Measurements from ENCODE around the gene EHMT1. TPM values are rescaled to one million over a fixed set of nuclear protein-coding genes. Genes with fewer than 3 reads are reported as not detected.

The EHMT1 gene
- total and polyA plus RNA-seq, 2 donors (not counting 1 experiment from before 2014, with no cell fraction given), result 101 to 394 TPM

GRCh38 chr9:137759649-137760321, 141.0 kb downstream of the EHMT1 start:
- Histone ChIP-seq H3K27ac (ENCODE audit: low read length in 2 of 2) (peak overlapping the region; percentile 88), H3K4me2 (replicated peaks; ENCODE audit: low read depth, low read length, poor library complexity, severe bottlenecking) (peak overlapping the region; percentile 74), H3K27me3 (replicated peaks in 1 of 4; ENCODE audit: control extremely low read depth in 1 of 4, control insufficient read depth in 3 of 4, insufficient read depth in 4 of 4, low read length in 3 of 4) (no peaks in the 10 kb centered on the region), H3K79me2 (ENCODE audit: control insufficient read depth, insufficient read depth, low read length) (peaks cover 47% of the 10 kb centered on the region), H4K20me1 (ENCODE audit: control insufficient read depth, insufficient read depth, low read length, poor library complexity, severe bottlenecking) (no peaks in the 10 kb centered on the region), H2AFZ (ENCODE audit: insufficient read depth, low read depth, low read length, poor library complexity, severe bottlenecking) (no peak overlapping the region), H3K4me3 (ENCODE audit: control extremely low read depth in 1 of 5, extremely low read depth in 1 of 5, insufficient read depth in 1 of 5, low read depth in 2 of 5, low read length in 4 of 5) (peak overlapping the region in 3 of 5 experiments; percentile 1 to 47 (median 6)), H3K9ac (ENCODE audit: low read length) (peak overlapping the region; percentile 47), H3K9me3 (ENCODE audit: control extremely low read depth in 1 of 3, control insufficient read depth in 2 of 3, insufficient read depth in 1 of 3, low read length in 2 of 3) (peaks cover 0 to 30% (median 6%) of the 10 kb centered on the region in 3 donors), H3K36me3 (replicated peaks in 1 of 2; ENCODE audit: control extremely low read depth in 1 of 2, control insufficient read depth in 1 of 2, extremely low read depth in 1 of 2, insufficient read depth in 2 of 2, low read length in 1 of 2) (peaks cover 0 to 54% of the 10 kb centered on the region in 2 experiments), H3K4me1 (ENCODE audit: control insufficient read depth in 2 of 2, insufficient read depth in 2 of 2, low read length in 2 of 2) (peaks cover 66 to 69% of the 10 kb centered on the region in 2 donors)
- WGBS (ENCODE audit: insufficient coverage), result 85% methylated on average over 21 of the region's 24 CpGs
- Mint-ChIP-seq H3K4me1 (peaks cover 80% of the 10 kb centered on the region), H3K4me3 (peak overlapping the region; percentile 89), H3K27me3 (no peaks in the 10 kb centered on the region), H3K27ac (peak overlapping the region; percentile 99), H3K9me3 (ENCODE audit: insufficient read depth) (no peaks in the 10 kb centered on the region)
- TF ChIP-seq EZH2 (IDR thresholded peaks at IDR 0.05; ENCODE audit: borderline replicate concordance, insufficient read depth, low read depth, low read length, poor library complexity, severe bottlenecking) (no peak), CTCF (IDR thresholded peaks at IDR 0.05) (no peak)
- ATAC-seq (ENCODE audit: low read depth) (peak; percentile 7), DNase-seq (peak; percentile 76)
- ChIA-PET POLR2A (interaction anchor here (0.5 to 3.1 kb wide), 4 partner anchors 10 to 58 kb away, joined by 3 to 14 read pairs (median 6); no protein-coding TSS in a partner anchor), CTCF (interaction anchor here (1.5 to 3.2 kb wide), 4 partner anchors 14 to 87 kb away, joined by 5 to 18 read pairs (median 6); no protein-coding TSS in a partner anchor)
- intact Hi-C loops (cut with micrococcal nuclease), result loop anchor here (1.0 to 2.0 kb wide), 3 partner anchors 14 to 45 kb away; no protein-coding TSS in a partner anchor

GRCh38 chr9:137760426-137760825, 141.6 kb downstream of the EHMT1 start:
- TF ChIP-seq CTCF (IDR thresholded peaks at IDR 0.05) (no peak), EZH2 (IDR thresholded peaks at IDR 0.05; ENCODE audit: borderline replicate concordance, insufficient read depth, low read depth, low read length, poor library complexity, severe bottlenecking) (no peak)
- H3K4me1 ChIP-seq (ENCODE audit: control insufficient read depth in 2 of 2, insufficient read depth in 2 of 2, low read length in 2 of 2), result peaks cover 66 to 69% of the 10 kb centered on the region in 2 donors
- H3K27ac ChIP-seq (ENCODE audit: low read length in 2 of 2), result peak overlapping the region; percentile 88
- no peaks in the 10 kb centered on the region for H3K27me3 ChIP-seq (replicated peaks in 1 of 4; ENCODE audit: control extremely low read depth in 1 of 4, control insufficient read depth in 3 of 4, insufficient read depth in 4 of 4, low read length in 3 of 4)
- peaks cover 80% of the 10 kb centered on the region for H3K4me1 Mint-ChIP-seq
- CTCF ChIA-PET, result interaction anchor here (1.1 to 3.2 kb wide), 3 partner anchors 15 to 87 kb away, joined by 3 to 18 read pairs (median 5); no protein-coding TSS in a partner anchor
- H3K9me3 ChIP-seq (ENCODE audit: control extremely low read depth in 1 of 3, control insufficient read depth in 2 of 3, insufficient read depth in 1 of 3, low read length in 2 of 3), result peaks cover 0 to 23% (median 2%) of the 10 kb centered on the region in 3 donors
- no peaks in the 10 kb centered on the region for H3K9me3 Mint-ChIP-seq (ENCODE audit: insufficient read depth)
- no peaks in the 10 kb centered on the region for H4K20me1 ChIP-seq (ENCODE audit: control insufficient read depth, insufficient read depth, low read length, poor library complexity, severe bottlenecking)
- H2AFZ ChIP-seq (ENCODE audit: insufficient read depth, low read depth, low read length, poor library complexity, severe bottlenecking), result no peak overlapping the region
- peak overlapping the region in 2 of 5 experiments; percentile 1 to 47 for H3K4me3 ChIP-seq (ENCODE audit: control extremely low read depth in 1 of 5, extremely low read depth in 1 of 5, insufficient read depth in 1 of 5, low read depth in 2 of 5, low read length in 4 of 5)
- H3K4me2 ChIP-seq (replicated peaks; ENCODE audit: low read depth, low read length, poor library complexity, severe bottlenecking), result peak overlapping the region; percentile 74
- POLR2A ChIA-PET, result interaction anchor here (0.7 to 2.4 kb wide), 5 partner anchors 10 to 55 kb away, joined by 3 to 11 read pairs (median 3); no protein-coding TSS in a partner anchor
- no peak for ATAC-seq (ENCODE audit: low read depth)
- peaks cover 47% of the 10 kb centered on the region for H3K79me2 ChIP-seq (ENCODE audit: control insufficient read depth, insufficient read depth, low read length)
- 77% methylated on average over 12 of the region's 12 CpGs for WGBS (ENCODE audit: insufficient coverage)
- no peaks in the 10 kb centered on the region for H3K27me3 Mint-ChIP-seq
- H3K4me3 Mint-ChIP-seq, result peak overlapping the region; percentile 89
- H3K27ac Mint-ChIP-seq, result peak overlapping the region; percentile 99
- H3K36me3 ChIP-seq (replicated peaks in 1 of 2; ENCODE audit: control extremely low read depth in 1 of 2, control insufficient read depth in 1 of 2, extremely low read depth in 1 of 2, insufficient read depth in 2 of 2, low read length in 1 of 2), result peaks cover 0 to 52% of the 10 kb centered on the region in 2 experiments
- H3K9ac ChIP-seq (ENCODE audit: low read length), result peak overlapping the region; percentile 47
- intact Hi-C loops (cut with micrococcal nuclease), result loop anchor here (2.0 kb wide), 1 partner anchor 46 kb away; no protein-coding TSS in a partner anchor
- no peak for DNase-seq
